SK-N-SH treated with all-trans-retinoic acid at 6 μM for 48 hours (cell line): ENCODE measurements around the gene EDIL3.

Experiments
- ATAC-seq: fragments of 200-7000 bp; cut with Tn5 transposase; 3 replicates; pipeline ENCODE4 v1.9.1; 2020; ENCODE audit warnings: mild to moderate bottlenecking, moderate library complexity
- ARNTL ChIP-seq: fragments of 450-650 bp; formaldehyde crosslinking; IDR thresholded peaks from 2 replicates; pipeline ENCODE4 v1.5.0; 2020; ENCODE audit warnings: low read depth, mild to moderate bottlenecking, moderate library complexity, borderline replicate concordance
- BACH2 ChIP-seq: fragments of 250-450 bp; sonication (Bioruptor Pico); IDR thresholded peaks from 2 replicates; pipeline ENCODE4 v1.9.0; 2021; ENCODE audit warnings: mild to moderate bottlenecking, borderline replicate concordance
- CREB5 ChIP-seq: fragments of 250-450 bp; sonication (Bioruptor Pico); IDR thresholded peaks from 2 replicates; pipeline ENCODE4 v1.5.1; 2020; ENCODE audit warnings: low read depth, mild to moderate bottlenecking, moderate library complexity
- CSRNP3 ChIP-seq: fragments of 250-450 bp; sonication (Bioruptor Pico); IDR thresholded peaks from 2 replicates; pipeline ENCODE4 v1.5.1; 2021; ENCODE audit warnings: mild to moderate bottlenecking, moderate library complexity
- ESRRG ChIP-seq: fragments of 250-450 bp; sonication (Bioruptor Pico); IDR thresholded peaks from 2 replicates; pipeline ENCODE4 v1.6.1; 2021; ENCODE audit warnings: mild to moderate bottlenecking
- GLIS3 ChIP-seq: fragments of 250-450 bp; sonication (Bioruptor Pico); IDR thresholded peaks from 2 replicates; pipeline ENCODE4 v1.5.0; 2020; ENCODE audit warnings: mild to moderate bottlenecking, moderate library complexity
- ISL1 ChIP-seq: fragments of 250-450 bp; sonication (Bioruptor Pico); IDR thresholded peaks from 2 replicates; pipeline ENCODE4 v2.1.2; 2022; ENCODE audit warnings: mild to moderate bottlenecking, moderate library complexity
- OSR1 ChIP-seq: fragments of 250-450 bp; sonication (Bioruptor Pico); IDR thresholded peaks from 2 replicates; pipeline ENCODE4 v1.8.0; 2022; ENCODE audit warnings: moderate library complexity, mild to moderate bottlenecking, inconsistent platforms
- PATZ1 ChIP-seq: fragments of 250-450 bp; sonication (Bioruptor Pico); IDR thresholded peaks from 2 replicates; pipeline ENCODE4 v1.8.0; 2020; ENCODE audit warnings: mild to moderate bottlenecking, moderate library complexity, borderline replicate concordance
- POU6F1 ChIP-seq: fragments of 250-450 bp; sonication (Bioruptor Pico); IDR thresholded peaks from 2 replicates; pipeline ENCODE4 v1.8.0; 2021; ENCODE audit warnings: low read depth, mild to moderate bottlenecking, moderate library complexity, borderline replicate concordance
- PPARA ChIP-seq: fragments of 250-450 bp; sonication (Bioruptor Pico); IDR thresholded peaks from 2 replicates; pipeline ENCODE4 v1.5.0; 2020; ENCODE audit warnings: mild to moderate bottlenecking, borderline replicate concordance
- RARB ChIP-seq: fragments of 250-450 bp; sonication (Bioruptor Pico); IDR thresholded peaks from 2 replicates; pipeline ENCODE4 v1.8.0; 2021; ENCODE audit warnings: mild to moderate bottlenecking, moderate library complexity
- SNAI2 ChIP-seq: fragments of 250-450 bp; sonication (Bioruptor Pico); IDR thresholded peaks from 2 replicates; pipeline ENCODE4 v1.5.0; 2020; ENCODE audit warnings: mild to moderate bottlenecking, moderate library complexity
- TOX ChIP-seq: fragments of 250-450 bp; sonication (Bioruptor Pico); IDR thresholded peaks from 2 replicates; pipeline ENCODE4 v1.8.0; 2021; ENCODE audit warnings: mild to moderate bottlenecking, moderate library complexity, borderline replicate concordance
- TSHZ2 ChIP-seq: fragments of 250-450 bp; sonication (Bioruptor Pico); IDR thresholded peaks from 2 replicates; pipeline ENCODE4 v1.5.0; 2020; ENCODE audit warnings: mild to moderate bottlenecking, moderate library complexity
- ZC3H10 ChIP-seq: fragments of 250-450 bp; sonication (Bioruptor Pico); IDR thresholded peaks from 2 replicates; pipeline ENCODE4 v1.5.1; 2021; ENCODE audit warnings: mild to moderate bottlenecking, moderate library complexity
- ZFP3 ChIP-seq: fragments of 250-450 bp; sonication (Bioruptor Pico); IDR thresholded peaks from 2 replicates; pipeline ENCODE4 v1.5.0; 2020; ENCODE audit warnings: mild to moderate bottlenecking, moderate library complexity
- ZFP30 ChIP-seq: fragments of 450-650 bp; formaldehyde crosslinking; IDR thresholded peaks from 2 replicates; pipeline ENCODE4 v1.5.0; 2022; ENCODE audit warnings: mild to moderate bottlenecking, moderate library complexity
- ZNF565 ChIP-seq: fragments of 450-650 bp; formaldehyde crosslinking; conservative IDR thresholded peaks from 2 replicates; pipeline ENCODE4 v1.5.0; 2020; ENCODE audit warnings: low read depth, mild to moderate bottlenecking, moderate library complexity
- ZNF70 ChIP-seq: fragments of 450-650 bp; formaldehyde crosslinking; IDR thresholded peaks from 2 replicates; pipeline ENCODE4 v1.5.0; 2020; ENCODE audit warnings: mild to moderate bottlenecking, moderate library complexity
- ZNF8 ChIP-seq: fragments of 450-650 bp; formaldehyde crosslinking; IDR thresholded peaks from 2 replicates; pipeline ENCODE4 v1.5.0; 2020; ENCODE audit warnings: mild to moderate bottlenecking, moderate library complexity

Gene EDIL3

GRCh38 chr5:84364043-84364442 lies 20.6 kb downstream of the EDIL3 start:
- TF ChIP-seq ZFP30 (CRISPR knock-in tag) (no peak), POU6F1 (no peak), RARB (CRISPR knock-in tag) (no peak), TSHZ2 (no peak), ISL1 (CRISPR knock-in tag) (no peak), GLIS3 (CRISPR knock-in tag) (no peak), ZFP3 (CRISPR knock-in tag) (no peak), CREB5 (no peak), ZNF565 (CRISPR knock-in tag) (no peak), SNAI2 (CRISPR knock-in tag) (no peak), ZNF70 (CRISPR knock-in tag) (no peak)

GRCh38 chr5:84362061-84362720 lies 22.5 kb downstream of the EDIL3 start:
- TF ChIP-seq ZNF70 (CRISPR knock-in tag) (no peak), BACH2 (no peak), GLIS3 (CRISPR knock-in tag) (no peak)
- peak; percentile 34; the same call in 1 of the 3 replicates for ATAC-seq

More at GRCh38 chr5:84364043-84364442, 20.6 kb downstream of the EDIL3 start:
- ATAC-seq, result no peak

GRCh38 chr5:84361572-84361971 lies 23.1 kb downstream of the EDIL3 start:
- TF ChIP-seq SNAI2 (CRISPR knock-in tag) (no peak), ZNF70 (CRISPR knock-in tag) (no peak), ISL1 (CRISPR knock-in tag) (no peak), ARNTL (CRISPR knock-in tag) (no peak), ZC3H10 (CRISPR knock-in tag) (no peak), ESRRG (CRISPR knock-in tag) (no peak), ZNF8 (CRISPR knock-in tag) (no peak), TSHZ2 (no peak), TOX (CRISPR knock-in tag) (no peak)
- ATAC-seq, result no peak

- TF ChIP-seq RARB (CRISPR knock-in tag), result no peak
- TF ChIP-seq ZFP3 (CRISPR knock-in tag), result no peak
- no peak for TF ChIP-seq POU6F1
- TF ChIP-seq ZFP30 (CRISPR knock-in tag), result no peak
- no peak for TF ChIP-seq CSRNP3 (CRISPR knock-in tag)
- no peak for TF ChIP-seq ZC3H10 (CRISPR knock-in tag)
- no peak for TF ChIP-seq ZNF565 (CRISPR knock-in tag)
- TF ChIP-seq OSR1 (CRISPR knock-in tag), result no peak
- TF ChIP-seq PPARA, result no peak
- no peak for TF ChIP-seq PATZ1 (CRISPR knock-in tag)
- no peak for ATAC-seq
These were observed 24.6 kb downstream of the EDIL3 start for GRCh38 chr5:84360056-84360455.
